ENCODE measurements around the gene MAPRE3. TPM values are rescaled to one million over a fixed set of nuclear protein-coding genes. Genes with fewer than 3 reads are reported as not detected.

Gene MAPRE3
- total RNA-seq, 5 donors from 2014 or later (not counting 1 experiment from before 2014, with no cell fraction given): 4.0 to 5.1 (median 4.7) TPM

DNA sequence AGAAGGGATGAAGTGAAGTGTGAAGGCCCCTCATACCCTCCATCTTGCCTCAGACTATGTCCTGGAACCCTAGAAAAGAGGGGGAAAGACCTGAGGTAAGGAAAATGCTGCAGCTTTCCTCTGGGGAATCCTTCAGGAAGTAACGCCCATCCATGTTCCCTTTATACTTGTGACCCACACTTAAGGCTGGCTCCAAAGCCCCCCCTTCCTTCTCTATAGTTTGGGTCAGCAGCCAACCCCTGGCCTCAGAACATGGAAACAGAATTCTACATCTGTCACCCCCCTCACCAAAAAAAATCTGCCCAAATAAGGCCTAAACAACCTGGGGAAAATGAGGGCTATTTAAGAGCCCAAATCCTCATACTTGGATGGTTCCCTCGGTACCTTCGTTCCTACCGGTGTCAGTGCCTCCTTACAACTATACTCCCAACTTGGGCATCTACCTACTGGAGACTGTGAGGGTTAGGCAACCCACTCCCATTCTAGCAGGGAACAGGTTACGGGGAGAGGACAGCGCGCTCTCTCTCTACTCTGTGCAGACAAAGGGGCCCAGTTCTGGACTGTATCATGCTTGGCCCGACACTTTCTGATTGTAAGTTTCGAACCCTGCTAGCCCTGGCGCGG, 100.3 kb downstream of the MAPRE3 start:
- peak overlapping the region; percentile 89 to 96 (median 96) for H3K4me3 Mint-ChIP-seq
- peaks cover 9 to 26% of the 10 kb centered on the region in 2 donors for H3K36me3 ChIP-seq (ENCODE audit: control insufficient read depth in 2 of 2, extremely low read depth in 1 of 2, insufficient read depth in 1 of 2, low read length in 1 of 2)

DNA sequence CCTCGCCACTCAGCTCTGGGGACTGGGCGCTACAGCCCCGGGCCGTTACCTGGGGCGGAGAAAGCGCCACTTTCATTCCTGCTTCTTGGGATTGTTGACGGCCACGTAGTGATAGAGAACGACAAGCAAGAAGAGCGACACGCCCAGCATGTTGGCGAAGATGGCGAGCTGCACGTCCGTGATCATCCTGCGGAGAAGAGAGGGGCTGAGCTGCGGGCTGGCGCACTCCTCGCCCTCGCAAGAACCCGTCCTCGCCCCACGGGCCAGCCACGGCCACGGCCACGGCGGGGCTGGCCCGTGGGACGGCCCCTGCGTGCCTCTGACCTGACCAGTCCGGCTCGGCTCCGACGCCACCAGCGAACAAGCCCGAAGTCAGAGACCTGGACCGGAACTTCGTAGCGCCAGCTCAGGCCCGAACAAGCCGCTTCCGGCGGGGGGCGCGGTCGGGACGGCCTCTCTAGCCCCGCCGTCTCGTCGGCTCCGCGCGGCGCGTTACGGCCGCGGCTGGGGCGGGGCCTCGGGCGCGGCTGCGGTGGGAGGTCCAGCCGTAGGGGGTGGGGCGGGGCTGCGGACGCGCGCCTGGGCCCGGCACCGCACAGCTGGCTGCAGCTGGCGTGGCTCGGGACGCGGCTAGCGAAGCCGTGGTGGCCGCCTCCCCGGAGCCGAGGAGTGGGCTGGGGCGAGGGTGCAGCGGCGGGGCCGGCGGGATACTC, 101.0 kb downstream of the MAPRE3 start, which contains the start of gene OST4:
Gene OST4 (minus strand): TSS at position 378 of the 713 bp plus-strand sequence.
- Mint-ChIP-seq H3K4me1 (peaks cover 68 to 80% (median 76%) of the 10 kb centered on the region in 3 donors), H3K36me3 (peaks cover 14% of the 10 kb centered on the region), H3K4me3 (peak within 1 kb of the TSS; percentile 89 to 96 (median 96)), H3K27me3 (no peaks in the 10 kb centered on the region), H3K27ac (peak within 1 kb of the TSS; percentile 96), H3K9me3 (no peaks in the 10 kb centered on the region)
- Histone ChIP-seq H3K27me3 (replicated peaks in 1 of 2; ENCODE audit: control insufficient read depth in 2 of 2, extremely low read depth in 1 of 2, insufficient read depth in 2 of 2, low read length in 1 of 2) (no peaks in the 10 kb centered on the region), H3K9me3 (no peaks in the 10 kb centered on the region), H3K4me3 (ENCODE audit: control insufficient read depth in 1 of 2, extremely low read depth in 1 of 2, low read length in 1 of 2) (peak within 1 kb of the TSS; percentile 91 to 93), H3K36me3 (ENCODE audit: control insufficient read depth in 2 of 2, extremely low read depth in 1 of 2, insufficient read depth in 1 of 2, low read length in 1 of 2) (peaks cover 9 to 26% of the 10 kb centered on the region in 2 donors), H3K27ac (ENCODE audit: low read length) (peak within 1 kb of the TSS; percentile 78), H3K4me1 (ENCODE audit: control insufficient read depth in 1 of 2, extremely low read depth in 1 of 2, insufficient read depth in 2 of 2, low read length in 2 of 2) (peaks cover 22 to 62% of the 10 kb centered on the region in 2 experiments)
- POLR2A ChIA-PET: interaction anchor here (0.6 to 1.1 kb wide), 5 partner anchors 19 to 1795 kb away, joined by 3 to 12 read pairs (median 4); partner anchors contain the start of gene AGBL5 (in 1 of the 2)
- CTCF ChIA-PET: interaction anchor here in 1 of 2 donors (0.9 to 1.8 kb wide), 3 partner anchors 10 to 20 kb away, joined by 3 to 9 read pairs (median 8); partner anchors contain the start of genes AGBL5 and KHK
- under 1% methylated on average over 86 of the region's 86 CpGs for WGBS (ENCODE audit: insufficient coverage)
- DNase-seq (peak; percentile 76 to 93 (median 83)), ATAC-seq (replicated peaks in 1 of 4) (peak; percentile 91 to 96 (median 94))

More for the DNA sequence above, 100.3 kb downstream of the MAPRE3 start:
- H3K27me3 Mint-ChIP-seq: no peaks in the 10 kb centered on the region
- DNase-seq (no peak), ATAC-seq (replicated peaks in 1 of 4) (no peak)
- H3K9me3 ChIP-seq: no peaks in the 10 kb centered on the region
- H3K4me1 ChIP-seq (ENCODE audit: control insufficient read depth in 1 of 2, extremely low read depth in 1 of 2, insufficient read depth in 2 of 2, low read length in 2 of 2): peaks cover 20 to 59% of the 10 kb centered on the region in 2 experiments
- no peaks in the 10 kb centered on the region for H3K9me3 Mint-ChIP-seq
- peak overlapping the region; percentile 78 for H3K27ac ChIP-seq (ENCODE audit: low read length)
- peaks cover 18% of the 10 kb centered on the region for H3K36me3 Mint-ChIP-seq
- POLR2A ChIA-PET: interaction anchor here (0.6 to 1.1 kb wide), 5 partner anchors 16 to 1795 kb away, joined by 3 to 12 read pairs (median 4); partner anchors contain the start of gene AGBL5 (in 1 of the 2)
- H3K4me1 Mint-ChIP-seq: peaks cover 68 to 78% (median 76%) of the 10 kb centered on the region in 3 donors
- CTCF ChIA-PET: interaction anchor here in 1 of 2 donors (0.7 to 1.8 kb wide), 4 partner anchors 10 to 20 kb away, joined by 3 to 9 read pairs (median 6); partner anchors contain the start of genes AGBL5 and KHK
- H3K4me3 ChIP-seq (ENCODE audit: control insufficient read depth in 1 of 2, extremely low read depth in 1 of 2, low read length in 1 of 2): peak overlapping the region; percentile 91 to 93
- no peaks in the 10 kb centered on the region for H3K27me3 ChIP-seq (replicated peaks in 1 of 2; ENCODE audit: control insufficient read depth in 2 of 2, extremely low read depth in 1 of 2, insufficient read depth in 2 of 2, low read length in 1 of 2)
- H3K27ac Mint-ChIP-seq: peak overlapping the region; percentile 96
- WGBS (ENCODE audit: insufficient coverage): 0% methylated on average over 10 of the region's 11 CpGs

DNA sequence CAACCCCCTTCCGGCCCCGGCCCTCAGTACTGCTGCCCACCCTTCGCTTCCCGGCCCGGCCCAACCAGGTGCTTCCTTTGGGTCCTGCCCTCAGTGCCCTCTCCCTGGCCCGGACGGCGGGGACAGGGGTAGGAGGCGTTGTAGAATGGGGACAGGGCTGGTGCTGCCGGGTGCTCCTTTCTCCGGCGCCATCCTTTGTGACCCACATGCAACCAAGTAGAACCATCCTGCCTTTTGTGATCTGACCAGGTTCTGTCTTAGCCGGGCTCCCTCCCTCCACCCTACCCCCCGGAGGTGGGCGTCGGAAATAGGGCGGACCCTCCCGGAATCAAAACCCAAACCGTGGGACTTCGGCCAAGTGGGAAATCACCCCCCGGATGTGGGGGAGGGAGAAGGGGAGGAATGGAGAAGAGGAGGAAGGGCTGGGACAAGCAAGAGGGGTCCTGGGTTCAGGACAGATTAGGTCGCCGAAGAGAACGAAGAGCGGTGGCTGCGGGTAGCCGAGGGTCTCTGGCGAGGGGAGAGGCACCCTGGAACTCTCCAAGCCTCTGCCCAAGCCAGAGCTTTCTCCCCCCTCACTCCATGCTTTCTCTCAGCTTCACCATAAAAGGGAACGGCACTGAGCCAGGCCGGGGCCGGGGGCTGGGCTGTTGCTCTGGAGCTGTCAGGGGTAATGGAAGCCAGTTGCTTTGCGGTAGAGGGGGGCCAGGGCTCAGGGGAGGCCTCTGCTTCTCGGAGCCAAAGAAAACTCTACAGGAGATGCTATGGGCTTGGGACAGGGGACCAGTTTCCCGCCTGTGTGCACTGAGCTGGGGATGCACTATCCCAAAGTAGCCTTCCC, 101.8 kb downstream of the MAPRE3 start:
- Histone ChIP-seq H3K36me3 (ENCODE audit: control insufficient read depth in 2 of 2, extremely low read depth in 1 of 2, insufficient read depth in 1 of 2, low read length in 1 of 2) (peaks cover 9 to 26% of the 10 kb centered on the region in 2 donors), H3K9me3 (no peaks in the 10 kb centered on the region), H3K27ac (ENCODE audit: low read length) (peak overlapping the region; percentile 59), H3K4me3 (ENCODE audit: control insufficient read depth in 1 of 2, extremely low read depth in 1 of 2, low read length in 1 of 2) (peak overlapping the region; percentile 57 to 91), H3K27me3 (replicated peaks in 1 of 2; ENCODE audit: control insufficient read depth in 2 of 2, extremely low read depth in 1 of 2, insufficient read depth in 2 of 2, low read length in 1 of 2) (no peaks in the 10 kb centered on the region), H3K4me1 (ENCODE audit: control insufficient read depth in 1 of 2, extremely low read depth in 1 of 2, insufficient read depth in 2 of 2, low read length in 2 of 2) (peaks cover 22 to 62% of the 10 kb centered on the region in 2 experiments)
- ATAC-seq (replicated peaks in 1 of 4): peak in 3 of 4 experiments; percentile 16 to 29 (median 29)
- Mint-ChIP-seq H3K27me3 (no peaks in the 10 kb centered on the region), H3K36me3 (peaks cover 13% of the 10 kb centered on the region), H3K27ac (peak overlapping the region; percentile 91), H3K4me3 (peak overlapping the region; percentile 73 to 89 (median 75)), H3K4me1 (peaks cover 67 to 82% (median 75%) of the 10 kb centered on the region in 3 donors), H3K9me3 (no peaks in the 10 kb centered on the region)
- ChIA-PET POLR2A (interaction anchor here in 1 of 2 donors (0.7 to 1.1 kb wide), 2 partner anchors 21 to 38 kb away, joined by 3 to 12 read pairs; partner anchors contain the start of gene AGBL5), CTCF (interaction anchor here in 1 of 2 donors (1.2 to 1.8 kb wide), 2 partner anchors 9 to 22 kb away, joined by 3 to 9 read pairs; no protein-coding TSS in a partner anchor)
- DNase-seq: peak in 5 of 35 experiments; percentile 15 to 51 (median 21)
- 17% methylated on average over 8 of the region's 34 CpGs for whole genome bisulfite sequencing (ENCODE audit: insufficient coverage)

- H3K27me3 ChIP-seq (replicated peaks in 1 of 2; ENCODE audit: control insufficient read depth in 2 of 2, extremely low read depth in 1 of 2, insufficient read depth in 2 of 2, low read length in 1 of 2): no peaks in the 10 kb centered on the region
- Mint-ChIP-seq H3K27me3 (no peaks in the 10 kb centered on the region), H3K36me3 (peaks cover 13% of the 10 kb centered on the region), H3K4me1 (peaks cover 67 to 79% (median 68%) of the 10 kb centered on the region in 3 donors), H3K4me3 (peak overlapping the region; percentile 73 to 89 (median 75)), H3K27ac (peak overlapping the region; percentile 91), H3K9me3 (no peaks in the 10 kb centered on the region)
- H3K4me1 ChIP-seq (ENCODE audit: control insufficient read depth in 1 of 2, extremely low read depth in 1 of 2, insufficient read depth in 2 of 2, low read length in 2 of 2): peaks cover 22 to 62% of the 10 kb centered on the region in 2 experiments
- peak overlapping the region; percentile 59 for H3K27ac ChIP-seq (ENCODE audit: low read length)
- no peaks in the 10 kb centered on the region for H3K9me3 ChIP-seq
- 33% methylated on average over 1 of the region's 5 CpGs for WGBS (ENCODE audit: insufficient coverage)
- H3K36me3 ChIP-seq (ENCODE audit: control insufficient read depth in 2 of 2, extremely low read depth in 1 of 2, insufficient read depth in 1 of 2, low read length in 1 of 2): peaks cover 9 to 26% of the 10 kb centered on the region in 2 donors
- DNase-seq: no peak
- ChIA-PET CTCF (interaction anchor here in 1 of 2 donors (1.2 to 1.8 kb wide), 2 partner anchors 8 to 22 kb away, joined by 3 to 9 read pairs; no protein-coding TSS in a partner anchor), POLR2A (interaction anchor here in 1 of 2 donors (1.1 kb wide), 1 partner anchor 17 kb away, joined by 3 read pairs; no protein-coding TSS in a partner anchor)
- no peak for ATAC-seq (replicated peaks in 1 of 4)
- H3K4me3 ChIP-seq (ENCODE audit: control insufficient read depth in 1 of 2, extremely low read depth in 1 of 2, low read length in 1 of 2): no peak overlapping the region
Observed at GRCh38 chr2:27072920-27073319, 102.5 kb downstream of the MAPRE3 start.

- Mint-ChIP-seq H3K9me3 (no peaks in the 10 kb centered on the region), H3K4me3 (peak overlapping the region in 2 of 3 donors; percentile 32 to 47), H3K27ac (peak overlapping the region; percentile 68 to 87), H3K27me3 (no peaks in the 10 kb centered on the region), H3K36me3 (peaks cover 11% of the 10 kb centered on the region), H3K4me1 (peaks cover 59 to 70% (median 60%) of the 10 kb centered on the region in 3 donors)
- DNase-seq (no peak), ATAC-seq (replicated peaks in 1 of 4) (no peak)
- no peaks in the 10 kb centered on the region for H3K9me3 ChIP-seq
- ChIA-PET POLR2A (interaction anchor here in 1 of 2 donors (0.6 to 1.2 kb wide), 3 partner anchors 8 to 23 kb away, joined by 3 to 5 read pairs (median 4); no protein-coding TSS in a partner anchor), CTCF (no interaction called here)
- H3K27me3 ChIP-seq (replicated peaks in 1 of 2; ENCODE audit: control insufficient read depth in 2 of 2, extremely low read depth in 1 of 2, insufficient read depth in 2 of 2, low read length in 1 of 2): no peaks in the 10 kb centered on the region
- WGBS (ENCODE audit: insufficient coverage): 86% methylated on average over 2 of the region's 2 CpGs
- no peak overlapping the region for H3K4me3 ChIP-seq (ENCODE audit: control insufficient read depth in 1 of 2, extremely low read depth in 1 of 2, low read length in 1 of 2)
- peak overlapping the region; percentile 8 for H3K27ac ChIP-seq (ENCODE audit: low read length)
- H3K36me3 ChIP-seq (ENCODE audit: control insufficient read depth in 2 of 2, extremely low read depth in 1 of 2, insufficient read depth in 1 of 2, low read length in 1 of 2): peaks cover 5 to 18% of the 10 kb centered on the region in 2 donors
- H3K4me1 ChIP-seq (ENCODE audit: control insufficient read depth in 1 of 2, extremely low read depth in 1 of 2, insufficient read depth in 2 of 2, low read length in 2 of 2): peaks cover 22 to 57% of the 10 kb centered on the region in 2 experiments
Observed at GRCh38 chr2:27073782-27074181, 103.3 kb downstream of the MAPRE3 start.
